H1 (cell line): ENCODE data around the gene MYO5A. TPM values are rescaled to one million over a fixed set of nuclear protein-coding genes. Genes with fewer than 3 reads are reported as not detected.

ENCODE experiments used
- CBX8 ChIP-seq: fragments of 300-800, 300-1000 bp; sonication (generic); IDR thresholded peaks from 2 replicates; pipeline ENCODE4 v1.7.1; 2016; ENCODE audit warnings: low read depth, low read length, borderline replicate concordance
- JUN ChIP-seq: IDR thresholded peaks from 2 replicates; pipeline ENCODE4 v1.6.1; 2011; ENCODE audit warnings: low read depth, mild to moderate bottlenecking, improper control_type of control experiment, low read length
- POLR2AphosphoS5 ChIP-seq: IDR thresholded peaks from 2 replicates; pipeline ENCODE4 v1.6.1; 2011; ENCODE audit warnings: low read depth, low read length
- SIX5 ChIP-seq: IDR thresholded peaks from 2 replicates; pipeline ENCODE4 v1.6.1; 2011; ENCODE audit warnings: mild to moderate bottlenecking, low read depth, low read length
- TAF7 ChIP-seq: optimal IDR thresholded peaks from 2 replicates; pipeline ENCODE3; 2011; ENCODE audit warnings: low read depth, mild to moderate bottlenecking, inconsistent platforms, low read length, moderate library complexity, borderline replicate concordance
- polyA plus RNA-seq, 7 experiments: library from polyadenylated mRNA; depleted of rRNA in 3 of 7; stranded (reverse) in 5 of 7; unstranded in 2 of 7; fragments of >200 nt in 5 of 7; fragments of 200-250 nt in 2 of 7; gene quantifications; 1 replicate in 5 of 7; 2 replicates in 1 of 7; 4 replicates in 1 of 7; pipeline versions ENCODE4 v1.2.1 to v1.2.3, GENCODE V29; 2011 to 2013; ENCODE audit warnings: missing spikeins in 2 of 7, mixed read lengths in 2 of 7
- total RNA-seq: library from RNA; stranded (reverse); fragmentation: NEBNext Ultra II Directional; extraction: Animal tissue kit (Norgen Biotek cat#: 25700); gene quantifications from 2 replicates; pipeline ENCODE4 v1.2.1, GENCODE V29; 2021
- TF ChIP-seq, protein P1 (sequence below): fragments of 300-600 bp; sonication (generic); IDR thresholded peaks from 2 replicates; pipeline ENCODE4 v1.7.1; 2012; ENCODE audit warnings: low read length, moderate library complexity, mild to moderate bottlenecking, inconsistent platforms; ENCODE audit not compliant: insufficient replicate concordance

The MYO5A gene
- total and polyA plus RNA-seq, 2 of the 8 experiments (the other 6 are each of a cell fraction or from before 2014, with no cell fraction given): 11.4 to 24.7 TPM

DNA sequence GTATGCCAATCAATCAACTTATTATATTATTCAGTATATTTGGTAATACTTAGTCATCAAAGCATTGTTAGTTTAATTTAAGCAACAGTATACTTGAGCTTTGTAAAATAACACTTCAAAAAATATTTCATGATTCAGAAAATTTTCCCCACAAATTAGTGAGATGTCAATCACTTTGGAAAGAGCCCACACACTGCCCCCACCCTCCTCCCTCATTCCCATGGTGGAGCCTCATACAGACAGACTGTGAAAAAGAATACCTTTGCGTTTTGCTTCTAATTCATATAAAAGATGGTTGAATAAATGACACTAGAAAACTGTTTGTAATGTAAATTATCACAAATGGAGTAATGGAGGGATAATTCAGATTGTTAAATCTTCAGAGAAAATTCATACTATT is 189.8 kb downstream of the MYO5A start (continued):
- TF ChIP-seq, protein P1, sequence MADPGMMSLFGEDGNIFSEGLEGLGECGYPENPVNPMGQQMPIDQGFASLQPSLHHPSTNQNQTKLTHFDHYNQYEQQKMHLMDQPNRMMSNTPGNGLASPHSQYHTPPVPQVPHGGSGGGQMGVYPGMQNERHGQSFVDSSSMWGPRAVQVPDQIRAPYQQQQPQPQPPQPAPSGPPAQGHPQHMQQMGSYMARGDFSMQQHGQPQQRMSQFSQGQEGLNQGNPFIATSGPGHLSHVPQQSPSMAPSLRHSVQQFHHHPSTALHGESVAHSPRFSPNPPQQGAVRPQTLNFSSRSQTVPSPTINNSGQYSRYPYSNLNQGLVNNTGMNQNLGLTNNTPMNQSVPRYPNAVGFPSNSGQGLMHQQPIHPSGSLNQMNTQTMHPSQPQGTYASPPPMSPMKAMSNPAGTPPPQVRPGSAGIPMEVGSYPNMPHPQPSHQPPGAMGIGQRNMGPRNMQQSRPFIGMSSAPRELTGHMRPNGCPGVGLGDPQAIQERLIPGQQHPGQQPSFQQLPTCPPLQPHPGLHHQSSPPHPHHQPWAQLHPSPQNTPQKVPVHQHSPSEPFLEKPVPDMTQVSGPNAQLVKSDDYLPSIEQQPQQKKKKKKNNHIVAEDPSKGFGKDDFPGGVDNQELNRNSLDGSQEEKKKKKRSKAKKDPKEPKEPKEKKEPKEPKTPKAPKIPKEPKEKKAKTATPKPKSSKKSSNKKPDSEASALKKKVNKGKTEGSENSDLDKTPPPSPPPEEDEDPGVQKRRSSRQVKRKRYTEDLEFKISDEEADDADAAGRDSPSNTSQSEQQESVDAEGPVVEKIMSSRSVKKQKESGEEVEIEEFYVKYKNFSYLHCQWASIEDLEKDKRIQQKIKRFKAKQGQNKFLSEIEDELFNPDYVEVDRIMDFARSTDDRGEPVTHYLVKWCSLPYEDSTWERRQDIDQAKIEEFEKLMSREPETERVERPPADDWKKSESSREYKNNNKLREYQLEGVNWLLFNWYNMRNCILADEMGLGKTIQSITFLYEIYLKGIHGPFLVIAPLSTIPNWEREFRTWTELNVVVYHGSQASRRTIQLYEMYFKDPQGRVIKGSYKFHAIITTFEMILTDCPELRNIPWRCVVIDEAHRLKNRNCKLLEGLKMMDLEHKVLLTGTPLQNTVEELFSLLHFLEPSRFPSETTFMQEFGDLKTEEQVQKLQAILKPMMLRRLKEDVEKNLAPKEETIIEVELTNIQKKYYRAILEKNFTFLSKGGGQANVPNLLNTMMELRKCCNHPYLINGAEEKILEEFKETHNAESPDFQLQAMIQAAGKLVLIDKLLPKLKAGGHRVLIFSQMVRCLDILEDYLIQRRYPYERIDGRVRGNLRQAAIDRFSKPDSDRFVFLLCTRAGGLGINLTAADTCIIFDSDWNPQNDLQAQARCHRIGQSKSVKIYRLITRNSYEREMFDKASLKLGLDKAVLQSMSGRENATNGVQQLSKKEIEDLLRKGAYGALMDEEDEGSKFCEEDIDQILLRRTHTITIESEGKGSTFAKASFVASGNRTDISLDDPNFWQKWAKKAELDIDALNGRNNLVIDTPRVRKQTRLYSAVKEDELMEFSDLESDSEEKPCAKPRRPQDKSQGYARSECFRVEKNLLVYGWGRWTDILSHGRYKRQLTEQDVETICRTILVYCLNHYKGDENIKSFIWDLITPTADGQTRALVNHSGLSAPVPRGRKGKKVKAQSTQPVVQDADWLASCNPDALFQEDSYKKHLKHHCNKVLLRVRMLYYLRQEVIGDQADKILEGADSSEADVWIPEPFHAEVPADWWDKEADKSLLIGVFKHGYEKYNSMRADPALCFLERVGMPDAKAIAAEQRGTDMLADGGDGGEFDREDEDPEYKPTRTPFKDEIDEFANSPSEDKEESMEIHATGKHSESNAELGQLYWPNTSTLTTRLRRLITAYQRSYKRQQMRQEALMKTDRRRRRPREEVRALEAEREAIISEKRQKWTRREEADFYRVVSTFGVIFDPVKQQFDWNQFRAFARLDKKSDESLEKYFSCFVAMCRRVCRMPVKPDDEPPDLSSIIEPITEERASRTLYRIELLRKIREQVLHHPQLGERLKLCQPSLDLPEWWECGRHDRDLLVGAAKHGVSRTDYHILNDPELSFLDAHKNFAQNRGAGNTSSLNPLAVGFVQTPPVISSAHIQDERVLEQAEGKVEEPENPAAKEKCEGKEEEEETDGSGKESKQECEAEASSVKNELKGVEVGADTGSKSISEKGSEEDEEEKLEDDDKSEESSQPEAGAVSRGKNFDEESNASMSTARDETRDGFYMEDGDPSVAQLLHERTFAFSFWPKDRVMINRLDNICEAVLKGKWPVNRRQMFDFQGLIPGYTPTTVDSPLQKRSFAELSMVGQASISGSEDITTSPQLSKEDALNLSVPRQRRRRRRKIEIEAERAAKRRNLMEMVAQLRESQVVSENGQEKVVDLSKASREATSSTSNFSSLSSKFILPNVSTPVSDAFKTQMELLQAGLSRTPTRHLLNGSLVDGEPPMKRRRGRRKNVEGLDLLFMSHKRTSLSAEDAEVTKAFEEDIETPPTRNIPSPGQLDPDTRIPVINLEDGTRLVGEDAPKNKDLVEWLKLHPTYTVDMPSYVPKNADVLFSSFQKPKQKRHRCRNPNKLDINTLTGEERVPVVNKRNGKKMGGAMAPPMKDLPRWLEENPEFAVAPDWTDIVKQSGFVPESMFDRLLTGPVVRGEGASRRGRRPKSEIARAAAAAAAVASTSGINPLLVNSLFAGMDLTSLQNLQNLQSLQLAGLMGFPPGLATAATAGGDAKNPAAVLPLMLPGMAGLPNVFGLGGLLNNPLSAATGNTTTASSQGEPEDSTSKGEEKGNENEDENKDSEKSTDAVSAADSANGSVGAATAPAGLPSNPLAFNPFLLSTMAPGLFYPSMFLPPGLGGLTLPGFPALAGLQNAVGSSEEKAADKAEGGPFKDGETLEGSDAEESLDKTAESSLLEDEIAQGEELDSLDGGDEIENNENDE: no peak
- no peak for TF ChIP-seq POLR2AphosphoS5
- no peak for TF ChIP-seq JUN
- no peak for TF ChIP-seq SIX5
- no peak for TF ChIP-seq CBX8
- TF ChIP-seq TAF7: no peak
